Measurements from ENCODE around the gene HELT.

- TF ChIP-seq, protein P1, sequence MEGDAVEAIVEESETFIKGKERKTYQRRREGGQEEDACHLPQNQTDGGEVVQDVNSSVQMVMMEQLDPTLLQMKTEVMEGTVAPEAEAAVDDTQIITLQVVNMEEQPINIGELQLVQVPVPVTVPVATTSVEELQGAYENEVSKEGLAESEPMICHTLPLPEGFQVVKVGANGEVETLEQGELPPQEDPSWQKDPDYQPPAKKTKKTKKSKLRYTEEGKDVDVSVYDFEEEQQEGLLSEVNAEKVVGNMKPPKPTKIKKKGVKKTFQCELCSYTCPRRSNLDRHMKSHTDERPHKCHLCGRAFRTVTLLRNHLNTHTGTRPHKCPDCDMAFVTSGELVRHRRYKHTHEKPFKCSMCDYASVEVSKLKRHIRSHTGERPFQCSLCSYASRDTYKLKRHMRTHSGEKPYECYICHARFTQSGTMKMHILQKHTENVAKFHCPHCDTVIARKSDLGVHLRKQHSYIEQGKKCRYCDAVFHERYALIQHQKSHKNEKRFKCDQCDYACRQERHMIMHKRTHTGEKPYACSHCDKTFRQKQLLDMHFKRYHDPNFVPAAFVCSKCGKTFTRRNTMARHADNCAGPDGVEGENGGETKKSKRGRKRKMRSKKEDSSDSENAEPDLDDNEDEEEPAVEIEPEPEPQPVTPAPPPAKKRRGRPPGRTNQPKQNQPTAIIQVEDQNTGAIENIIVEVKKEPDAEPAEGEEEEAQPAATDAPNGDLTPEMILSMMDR (IDR thresholded peaks at IDR 0.05): no peak
- TF ChIP-seq POLR2A (IDR thresholded peaks at IDR 0.05): no peak
- no peak for TF ChIP-seq EP300 (IDR thresholded peaks at IDR 0.05)
Measured at GRCh38 chr4:185023471-185023870, 5.2 kb downstream of the HELT start.
